Activated CD4-positive, alpha-beta T cell treated with anti-CD3 and anti-CD28 coated beads, Interleukin-2, amount 50 U/mL, for 24 hours (primary cell): ENCODE results near the gene GNG14.
A peak's percentile ranks its signal among the peaks of the same experiment; 100 is the strongest.
"Not testable (repeated sequence)": the region's sequence is repeated elsewhere in the genome, so short reads cannot be mapped to it uniquely, and the experiment has no call there.

Experiments
- DNase-seq, 2 donors: peaks; one replicate each; pipeline ENCODE4 v3.0.0-alpha.2; 2020; ENCODE audit warnings: low read depth in 1 of 2, low spot score in 1 of 2

GNG14 gene

DNA sequence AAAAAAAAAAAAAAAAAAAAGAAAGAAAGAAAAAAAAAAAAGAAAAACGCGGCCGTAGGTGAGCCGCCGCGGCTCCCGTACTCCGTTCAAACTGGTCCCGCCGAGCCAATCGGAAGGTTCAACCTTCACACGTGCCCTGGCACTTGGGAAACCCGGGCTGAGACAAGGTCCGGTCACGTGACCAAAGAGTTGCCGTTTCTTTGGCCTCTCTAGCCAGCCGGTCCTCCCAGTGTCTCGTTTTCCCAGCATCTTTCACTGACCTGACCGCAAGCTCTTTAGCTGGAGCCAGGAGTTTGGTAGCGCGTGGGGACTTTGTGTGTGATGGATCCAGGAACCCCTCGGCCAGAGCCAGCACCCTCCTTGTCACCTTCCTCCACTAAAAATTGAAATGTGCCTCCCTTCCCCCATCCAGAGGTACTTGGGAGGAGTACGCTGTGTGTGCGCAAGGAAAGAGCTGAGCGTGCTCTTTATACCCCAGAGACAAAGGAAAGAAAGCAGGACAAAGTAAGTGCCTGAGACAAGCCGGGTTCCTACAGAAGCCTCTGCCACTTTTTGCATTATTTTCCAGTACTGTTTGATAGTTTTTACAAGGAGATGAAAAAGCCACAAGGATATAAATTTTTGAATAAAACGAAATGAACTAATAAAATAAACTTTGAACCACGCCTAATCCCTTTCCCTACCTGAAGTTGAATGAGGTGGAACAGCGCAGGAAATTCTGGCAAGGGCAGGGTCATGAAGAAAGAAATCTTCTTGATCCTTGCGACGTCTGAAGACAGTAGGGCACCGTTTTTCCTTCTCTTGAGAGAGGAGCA lies 35.0 kb downstream of the GNG14 start:
- DNase-seq = peak; percentile 74 to 94

- DNase-seq = no peak
Measured at GRCh38 chr19:12723381-12723640, 35.5 kb downstream of the GNG14 start.

DNA sequence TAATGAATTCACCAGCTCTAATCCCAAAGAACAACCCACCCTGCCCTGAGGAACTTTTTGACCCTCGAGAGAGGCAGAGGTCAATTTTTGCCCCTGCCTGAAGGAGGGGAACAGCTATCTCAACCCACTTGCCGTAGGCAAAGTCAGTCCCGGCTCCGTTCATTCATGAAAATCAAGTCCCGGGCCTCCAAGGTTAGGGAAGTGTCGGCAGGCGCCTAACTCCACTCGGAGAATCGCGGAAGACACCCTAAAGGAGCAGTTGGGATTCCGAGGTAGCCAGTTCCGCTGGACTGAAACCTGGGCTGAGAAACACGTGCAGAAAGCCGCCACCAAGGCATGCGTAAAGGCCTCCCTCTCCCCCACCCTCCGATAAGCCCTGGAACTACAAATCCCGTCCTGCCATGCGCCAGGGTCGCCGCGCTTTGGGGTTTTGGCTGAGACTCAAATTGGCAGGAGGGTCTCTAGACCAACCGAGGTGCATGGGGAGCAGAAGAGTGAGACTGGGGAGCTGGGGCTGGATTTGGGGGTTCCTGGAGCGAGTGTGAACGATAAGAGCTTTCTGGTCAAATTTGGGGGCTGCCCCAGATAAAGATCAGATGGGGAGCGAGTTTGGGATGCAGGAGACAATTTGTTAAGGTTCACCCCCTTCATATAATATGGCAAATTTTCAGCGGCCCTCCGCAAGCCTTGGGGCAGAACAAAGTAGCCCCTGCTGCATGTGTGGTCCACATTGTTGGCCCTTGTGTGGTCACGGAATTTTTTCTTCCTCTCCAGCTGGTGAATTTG lies 36.0 kb downstream of the GNG14 start, which contains the start of gene TNPO2:
TSS of gene TNPO2 (minus strand) at position 292 of the 786 bp plus-strand sequence. CDS start 2,955 bp downstream, outside the sequence.
- DNase-seq = peak; percentile 50 to 73

- not testable (repeated sequence) for DNase-seq
Measured at GRCh38 chr19:12725612-12726011, 37.8 kb downstream of the GNG14 start.

- no peak for DNase-seq
Measured at GRCh38 chr19:12726988-12727316, 39.2 kb downstream of the GNG14 start.

GRCh38 chr19:12727745-12728433 lies 40.1 kb downstream of the GNG14 start:
- no peak for DNase-seq

GRCh38 chr19:12730064-12730463 lies 42.3 kb downstream of the GNG14 start:
- DNase-seq = no peak

DNA sequence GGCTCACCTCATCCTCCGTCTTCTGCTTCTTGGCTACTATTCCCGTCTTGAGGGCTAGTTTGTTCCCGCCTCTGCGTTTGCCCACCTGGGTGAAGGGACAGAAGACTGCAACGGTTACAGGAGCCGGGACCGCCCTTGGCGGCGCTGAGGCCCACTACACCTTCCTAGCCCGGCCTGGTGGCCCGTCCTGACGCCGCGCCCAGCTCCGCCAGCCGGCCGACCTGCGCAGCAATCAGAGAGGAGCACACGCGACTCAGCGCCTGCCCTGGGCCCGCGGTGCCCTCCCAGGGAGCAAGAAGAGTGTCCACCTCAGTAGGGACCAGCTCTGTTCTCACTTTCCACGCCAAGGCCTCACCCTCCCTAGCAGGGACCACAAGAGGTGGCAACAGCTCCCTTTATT lies 43.5 kb downstream of the GNG14 start:
- no peak for DNase-seq

DNA sequence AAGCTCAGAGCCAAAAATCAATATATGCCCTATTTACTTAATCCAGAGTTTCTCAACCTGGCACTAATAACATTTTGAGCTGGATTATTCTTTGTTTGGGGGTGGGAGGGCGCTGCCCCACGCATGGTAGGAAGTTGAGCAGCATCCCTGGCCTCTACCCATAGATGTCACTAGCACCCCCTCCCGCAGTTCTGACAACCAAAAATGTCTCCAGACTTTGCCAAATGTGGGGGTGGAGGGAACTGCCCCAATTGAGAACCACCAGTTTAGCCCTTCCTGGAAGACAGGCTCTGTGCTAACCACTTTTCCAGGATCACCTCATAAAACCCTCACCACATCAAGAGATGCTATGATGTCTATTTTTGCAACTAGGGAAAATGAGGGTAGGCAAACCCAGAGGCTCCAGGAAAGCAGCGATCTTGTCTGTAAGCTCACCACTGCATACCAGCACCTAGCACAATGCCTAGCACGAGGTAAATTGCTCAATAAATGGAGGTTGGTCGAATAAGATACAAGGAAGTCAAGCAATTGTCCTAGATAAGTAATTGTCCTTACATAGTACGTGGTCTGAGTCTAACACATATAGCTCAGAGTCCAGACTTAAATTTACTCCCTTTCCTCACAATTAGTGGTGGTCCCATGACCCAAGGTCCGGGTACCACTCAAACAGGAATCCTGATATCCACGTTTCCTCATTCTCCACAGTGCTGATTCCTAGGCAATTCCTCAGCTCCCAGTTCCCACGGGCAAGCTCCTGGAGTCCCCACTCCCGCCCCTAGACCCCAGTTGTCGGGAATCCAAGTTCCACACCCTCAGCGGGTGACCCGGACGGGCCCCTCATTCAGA lies 45.8 kb downstream of the GNG14 start:
- peak in 1 of 2 donors; percentile 52 for DNase-seq

DNA sequence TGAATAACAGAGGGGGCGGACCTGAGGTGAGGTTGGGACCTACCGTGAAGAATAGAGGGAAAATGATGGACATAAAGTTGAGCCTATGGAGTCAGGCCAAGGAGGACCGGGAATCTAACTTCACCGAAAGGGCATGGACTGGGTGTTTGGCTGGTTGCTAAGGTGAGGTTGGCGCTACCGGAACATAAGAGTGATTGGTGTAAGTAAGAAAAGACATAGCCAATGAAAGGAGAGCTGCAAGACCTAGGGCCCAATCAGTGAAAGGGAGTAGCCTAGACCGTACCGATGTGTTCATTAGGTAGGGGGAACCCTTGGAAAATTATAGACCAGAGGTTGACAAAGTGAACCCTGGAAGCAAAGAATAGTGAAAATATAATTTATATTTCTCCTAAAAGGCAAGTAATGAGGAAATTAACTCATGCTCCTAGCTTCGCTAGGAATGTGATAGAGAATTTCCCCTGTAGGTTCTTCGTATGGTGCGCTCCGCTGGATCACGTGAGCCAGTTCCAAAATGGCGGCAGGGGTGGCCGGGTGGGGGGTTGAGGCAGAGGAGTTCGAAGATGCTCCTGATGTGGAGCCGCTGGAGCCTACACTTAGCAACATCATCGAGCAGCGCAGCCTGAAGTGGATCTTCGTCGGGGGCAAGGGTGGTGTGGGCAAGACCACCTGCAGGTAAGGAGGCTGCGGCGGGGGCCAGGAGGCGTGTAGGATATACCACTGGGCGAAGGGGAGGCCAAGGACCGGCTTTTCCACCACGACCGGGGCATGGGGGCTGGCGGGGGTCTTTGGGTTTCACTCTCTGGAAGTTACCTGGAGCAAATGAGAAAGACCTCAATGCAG lies 49.4 kb downstream of the GNG14 start, which contains the start of gene GET3:
TSS of gene GET3 (plus strand) at position 503 of the 840 bp plus-strand sequence. CDS start at position 512, 9 bp downstream.
- peak; percentile 56 to 79 for DNase-seq

- no peak for DNase-seq
Measured at GRCh38 chr19:12737835-12738351, 50.1 kb downstream of the GNG14 start.
